Measurements from ENCODE around the gene PIANP. TPM values are rescaled to one million over a fixed set of nuclear protein-coding genes. Genes with fewer than 3 reads are reported as not detected.

Gene PIANP
- total RNA-seq, 2 donors from 2014 or later: 0.58 to 0.76 TPM

DNA sequence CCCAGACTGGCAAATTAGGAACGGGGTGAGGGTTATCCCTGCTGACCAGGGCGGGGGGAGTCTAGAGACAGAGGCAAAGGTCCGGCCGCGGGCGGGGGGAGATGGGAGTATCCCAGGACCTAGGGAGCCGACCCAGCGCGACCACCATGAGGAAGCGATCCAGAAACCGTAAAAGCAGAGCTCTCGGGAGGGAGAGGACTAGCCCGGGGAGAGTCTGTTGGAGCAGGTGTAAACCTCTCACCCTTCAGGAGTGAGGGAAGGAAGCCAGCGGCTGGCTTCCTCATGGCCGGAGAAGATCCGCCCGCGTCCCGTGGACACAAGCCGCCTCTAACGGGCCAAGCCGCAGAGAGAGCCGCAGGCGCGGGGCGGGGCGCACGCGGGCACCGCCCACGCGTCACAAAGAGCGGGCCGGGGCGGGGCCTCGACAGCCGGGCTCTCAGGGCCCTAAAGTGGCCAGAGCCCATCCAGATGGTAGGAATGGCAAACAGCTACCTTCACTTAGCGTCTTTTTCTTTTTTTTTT lies 53.5 kb downstream of the PIANP start, which contains the start of gene ACRBP:
Gene ACRBP (minus strand): TSS at position 350 of the 522 bp plus-strand sequence. CDS start 66 bp downstream, at position 284.
- Mint-ChIP-seq H3K4me3 (peak within 1 kb of the TSS; percentile 77 to 81), H3K36me3 (ENCODE audit: insufficient read depth in 2 of 2) (peaks cover 12 to 25% of the 10 kb centered on the region in 2 donors), H3K4me1 (ENCODE audit: low read depth) (peaks cover 16% of the 10 kb centered on the region), H3K9me3 (peaks cover 4 to 9% of the 10 kb centered on the region in 2 donors), H3K27me3 (ENCODE audit: low read depth) (peaks cover under 1% of the 10 kb centered on the region), H3K27ac (peak within 1 kb of the TSS; percentile 27)
- DNase-seq: peak; percentile 54 to 69
- peak; percentile 80 to 93 for ATAC-seq (replicated peaks in 1 of 2)

DNA sequence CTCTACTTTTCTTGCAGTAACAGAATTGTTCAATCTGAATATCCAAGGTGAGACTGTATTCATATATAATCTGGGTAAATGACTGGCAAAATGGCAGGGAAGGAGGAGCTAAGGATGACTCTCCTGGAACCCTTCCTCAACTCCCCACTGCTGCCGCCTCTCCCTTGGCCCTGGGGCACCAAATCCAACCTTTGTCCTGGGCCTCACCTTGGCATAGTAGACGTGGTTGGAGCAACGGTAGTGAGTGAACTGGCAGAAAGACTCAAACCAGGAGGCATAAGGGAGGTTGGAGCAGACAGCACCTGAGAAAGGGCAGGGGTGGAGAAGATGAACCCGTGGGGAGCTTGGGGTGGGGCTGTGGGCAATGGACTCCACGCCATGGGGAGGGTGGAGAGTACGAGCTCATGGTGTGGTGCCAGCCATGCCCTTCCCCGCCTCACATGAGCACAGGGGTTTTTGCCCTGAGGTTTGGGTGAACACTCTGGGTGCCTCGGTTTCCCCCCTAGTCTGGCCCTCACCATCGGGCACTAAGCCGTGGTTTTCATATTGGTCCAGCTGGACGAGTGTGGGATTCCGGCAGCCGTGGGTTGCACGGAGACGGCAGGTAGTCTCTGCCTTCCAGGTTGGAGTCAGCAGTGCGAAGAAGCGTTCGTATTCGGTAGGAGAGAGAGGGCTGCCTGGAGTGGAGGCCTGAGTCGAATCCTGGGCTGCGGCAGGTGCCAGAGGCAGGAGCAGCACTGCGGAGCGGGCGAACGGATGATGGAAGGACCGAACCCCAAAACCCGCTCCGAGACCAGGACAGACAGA lies 54.1 kb downstream of the PIANP start:
- peak overlapping the region; percentile 77 to 81 for H3K4me3 Mint-ChIP-seq
- peak in 1 of 2 donors; percentile 13 for ATAC-seq (replicated peaks in 1 of 2)
- H3K9me3 Mint-ChIP-seq: peaks cover 4 to 9% of the 10 kb centered on the region in 2 donors
- H3K36me3 Mint-ChIP-seq (ENCODE audit: insufficient read depth in 2 of 2): peaks cover 10 to 23% of the 10 kb centered on the region in 2 donors
- peaks cover 16% of the 10 kb centered on the region for H3K4me1 Mint-ChIP-seq (ENCODE audit: low read depth)
- H3K27ac Mint-ChIP-seq: peak overlapping the region; percentile 27
- peaks cover 5% of the 10 kb centered on the region for H3K27me3 Mint-ChIP-seq (ENCODE audit: low read depth)
- no peak for DNase-seq

DNA sequence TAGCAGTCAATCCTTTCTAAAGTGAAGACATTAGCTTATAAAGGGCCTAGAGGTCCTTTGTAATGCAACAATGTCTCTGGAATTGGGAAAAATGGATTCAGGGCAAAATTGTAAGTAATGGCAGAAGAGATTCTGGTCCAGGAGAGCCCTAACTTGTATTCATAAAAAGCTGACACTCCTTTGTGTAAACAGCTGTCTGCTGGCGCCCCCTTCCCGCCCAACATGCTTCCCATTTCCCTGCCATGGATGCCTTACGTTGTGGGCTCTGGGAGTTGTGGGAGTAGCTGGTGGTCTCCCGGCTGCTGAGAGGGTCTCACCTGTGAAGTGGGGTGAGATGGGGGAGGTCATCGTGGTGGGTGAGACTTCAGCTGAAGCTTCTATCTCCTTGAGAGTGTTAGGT lies 55.7 kb downstream of the PIANP start:
- H3K27ac Mint-ChIP-seq: no peak overlapping the region
- ATAC-seq (replicated peaks in 1 of 2) (no peak), DNase-seq (no peak)
- peaks cover 5% of the 10 kb centered on the region for H3K27me3 Mint-ChIP-seq (ENCODE audit: low read depth)
- H3K36me3 Mint-ChIP-seq (ENCODE audit: insufficient read depth in 2 of 2): peaks cover 8 to 20% of the 10 kb centered on the region in 2 donors
- H3K4me1 Mint-ChIP-seq (ENCODE audit: low read depth): peaks cover 16% of the 10 kb centered on the region
- H3K4me3 Mint-ChIP-seq: no peak overlapping the region
- peaks cover 4 to 9% of the 10 kb centered on the region in 2 donors for H3K9me3 Mint-ChIP-seq

DNA sequence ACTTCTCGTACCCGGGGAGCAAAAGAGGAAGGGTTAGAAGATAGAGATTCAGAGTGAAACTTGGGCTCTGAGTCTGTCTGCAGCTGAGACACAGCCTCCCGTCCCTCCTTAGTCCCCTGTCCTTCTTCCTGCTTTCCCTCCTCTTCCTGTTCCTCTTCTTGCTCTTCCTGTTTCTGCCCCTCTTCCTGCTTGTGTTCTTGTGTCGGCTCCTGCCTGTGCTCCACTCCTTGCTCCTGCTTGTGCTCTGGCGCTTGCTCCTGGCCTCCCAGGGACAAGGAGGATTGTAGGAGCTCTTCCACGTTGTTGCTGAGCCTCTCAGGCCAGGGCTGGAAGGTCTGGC lies 56.4 kb downstream of the PIANP start:
- Mint-ChIP-seq H3K4me1 (ENCODE audit: low read depth) (peaks cover 16% of the 10 kb centered on the region), H3K4me3 (no peak overlapping the region), H3K9me3 (peaks cover 4 to 9% of the 10 kb centered on the region in 2 donors), H3K27ac (no peak overlapping the region), H3K27me3 (ENCODE audit: low read depth) (peaks cover 5% of the 10 kb centered on the region), H3K36me3 (ENCODE audit: insufficient read depth in 2 of 2) (peaks cover 8 to 20% of the 10 kb centered on the region in 2 donors)
- ATAC-seq (replicated peaks in 1 of 2): no peak
- DNase-seq: no peak

Other genes with a start within 250 kb of the PIANP start
- gene TAPBPL, start 248.8 kb downstream of the PIANP start, total RNA-seq: 10 to 100 TPM; 26.0 to 29.6 TPM
- gene VAMP1, start 230.1 kb downstream of the PIANP start, total RNA-seq: 10 to 100 TPM; 51.2 to 53.1 TPM
- gene MRPL51, start 207.6 kb downstream of the PIANP start, total RNA-seq: 100 to 1,000 TPM; 170 to 179 TPM
- 100 to 1,000 TPM; 156 to 168 TPM for gene NCAPD2, start 206.7 kb downstream of the PIANP start, total RNA-seq
- gene GAPDH, start 166.3 kb downstream of the PIANP start, total RNA-seq: 1,000 to 10,000 TPM; 4,101 to 4,234 TPM
- 10 to 100 TPM; 14.2 to 17.0 TPM for gene IFFO1, start 144.8 kb downstream of the PIANP start, total RNA-seq
- gene NOP2, start 132.5 kb downstream of the PIANP start, total RNA-seq: 10 to 100 TPM; 76.9 to 89.8 TPM
- gene CHD4, start 93.4 kb downstream of the PIANP start, total RNA-seq: 100 to 1,000 TPM; 292 to 299 TPM
- gene LPAR5, start 64.9 kb downstream of the PIANP start, total RNA-seq: 1 to 10 TPM; 4.1 to 8.9 TPM
- gene ACRBP, start 53.4 kb downstream of the PIANP start, total RNA-seq: 1 to 10 TPM; 5.2 to 6.1 TPM
- 10 to 100 TPM; 27.6 to 28.0 TPM for gene ING4, start 37.7 kb downstream of the PIANP start, total RNA-seq
- 10 to 100 TPM; 78.1 to 82.2 TPM for gene ZNF384, start 11.4 kb downstream of the PIANP start, total RNA-seq
- 10 to 100 TPM; 30.2 to 39.7 TPM for gene COPS7A, start 23.2 kb upstream of the PIANP start, total RNA-seq
- 100 to 1,000 TPM; 122 to 134 TPM for gene MLF2, start 52.3 kb upstream of the PIANP start, total RNA-seq
- 100 to 1,000 TPM; 119 to 154 TPM for gene PTMS, start 65.5 kb upstream of the PIANP start, total RNA-seq
- 100 to 1,000 TPM; 117 to 188 TPM for gene LAG3, start 71.7 kb upstream of the PIANP start, total RNA-seq
- gene CD4, start 88.7 kb upstream of the PIANP start, total RNA-seq: 100 to 1,000 TPM; 126 to 141 TPM
- gene GPR162, start 121.0 kb upstream of the PIANP start, total RNA-seq: under 1 TPM; 0.72 to 0.93 TPM
- 1 to 10 TPM; 2.2 to 2.6 TPM for gene P3H3, start 127.6 kb upstream of the PIANP start, total RNA-seq
- gene GNB3, start 140.1 kb upstream of the PIANP start, total RNA-seq: 1 to 10 TPM in 1 of 2 donors, under 1 TPM in 1; 0.95 to 1.3 TPM
- gene CDCA3, start 150.5 kb upstream of the PIANP start, total RNA-seq: 10 to 100 TPM; 67.7 to 94.8 TPM
- gene USP5, start 151.3 kb upstream of the PIANP start, total RNA-seq: 100 to 1,000 TPM in 1 of 2 donors, 10 to 100 TPM in 1; 98.0 to 105 TPM
- gene TPI1, start 166.7 kb upstream of the PIANP start, total RNA-seq: 100 to 1,000 TPM; 504 to 562 TPM
- gene SPSB2, start 172.5 kb upstream of the PIANP start, total RNA-seq: 10 to 100 TPM in 1 of 2 donors, 1 to 10 TPM in 1; 9.6 to 10.4 TPM
- 10 to 100 TPM in 1 of 2 donors, 1 to 10 TPM in 1; 8.6 to 11.3 TPM for gene LRRC23, start 204.0 kb upstream of the PIANP start, total RNA-seq
- 100 to 1,000 TPM; 115 to 145 TPM for gene ENO2, start 213.8 kb upstream of the PIANP start, total RNA-seq
- 10 to 100 TPM; 51.4 to 64.9 TPM for gene ATN1, start 227.1 kb upstream of the PIANP start, total RNA-seq
- not detected for gene RNU7-1, start 243.0 kb upstream of the PIANP start, total RNA-seq
- 100 to 1,000 TPM; 259 to 301 TPM for gene C12orf57, start 243.2 kb upstream of the PIANP start, total RNA-seq